GM21390 (cell line): ENCODE measurements around the gene FOXP2.
"Not testable (repeated sequence)": the region's sequence is repeated elsewhere in the genome, so short reads cannot be mapped to it uniquely, and the experiment has no call there.

Experiments used
- ATAC-seq: cut with Tn5 transposase; IDR thresholded peaks from one replicate; pipeline ENCODE4 v1.9.1; 2021; ENCODE audit not compliant: unreplicated experiment

FOXP2 gene

DNA sequence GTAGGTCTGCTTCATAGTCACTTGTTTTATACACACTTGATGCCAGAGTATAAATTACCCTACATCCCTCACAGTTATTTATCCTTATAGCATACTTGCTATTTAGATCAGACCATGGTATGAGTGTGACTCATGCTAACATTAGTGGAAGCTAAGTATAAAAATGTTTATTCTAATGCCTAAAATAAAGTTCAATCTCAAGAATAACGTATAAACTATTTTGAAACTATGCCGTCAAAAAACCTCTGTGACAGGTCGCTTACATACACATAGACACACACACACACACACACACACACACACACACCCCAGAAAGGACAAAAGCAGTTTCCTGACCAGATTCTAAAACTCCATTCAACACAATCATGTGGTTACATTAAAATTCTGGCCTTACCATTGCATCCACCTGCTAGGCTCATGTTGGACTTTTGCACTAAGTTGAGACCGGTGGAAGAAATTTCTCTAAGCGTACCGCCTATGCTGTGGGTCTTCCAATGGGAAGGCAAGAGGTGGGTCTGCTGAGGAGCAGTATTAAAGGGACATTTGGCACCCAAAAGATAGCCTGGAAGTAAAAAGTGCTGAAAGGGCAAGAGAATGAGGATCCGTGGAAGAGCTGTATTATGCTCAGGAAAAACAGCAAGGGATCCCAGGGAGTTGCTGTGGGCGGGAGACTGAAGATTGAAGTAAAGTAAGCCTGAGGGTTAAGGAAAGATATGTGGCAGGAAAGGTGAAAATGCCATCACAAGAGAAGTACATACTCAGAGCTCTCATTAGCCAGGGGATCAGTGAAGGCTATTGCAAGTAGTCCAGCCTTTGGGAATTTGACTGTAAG lies 5.0 kb downstream of the FOXP2 start:
- no peak for ATAC-seq

DNA sequence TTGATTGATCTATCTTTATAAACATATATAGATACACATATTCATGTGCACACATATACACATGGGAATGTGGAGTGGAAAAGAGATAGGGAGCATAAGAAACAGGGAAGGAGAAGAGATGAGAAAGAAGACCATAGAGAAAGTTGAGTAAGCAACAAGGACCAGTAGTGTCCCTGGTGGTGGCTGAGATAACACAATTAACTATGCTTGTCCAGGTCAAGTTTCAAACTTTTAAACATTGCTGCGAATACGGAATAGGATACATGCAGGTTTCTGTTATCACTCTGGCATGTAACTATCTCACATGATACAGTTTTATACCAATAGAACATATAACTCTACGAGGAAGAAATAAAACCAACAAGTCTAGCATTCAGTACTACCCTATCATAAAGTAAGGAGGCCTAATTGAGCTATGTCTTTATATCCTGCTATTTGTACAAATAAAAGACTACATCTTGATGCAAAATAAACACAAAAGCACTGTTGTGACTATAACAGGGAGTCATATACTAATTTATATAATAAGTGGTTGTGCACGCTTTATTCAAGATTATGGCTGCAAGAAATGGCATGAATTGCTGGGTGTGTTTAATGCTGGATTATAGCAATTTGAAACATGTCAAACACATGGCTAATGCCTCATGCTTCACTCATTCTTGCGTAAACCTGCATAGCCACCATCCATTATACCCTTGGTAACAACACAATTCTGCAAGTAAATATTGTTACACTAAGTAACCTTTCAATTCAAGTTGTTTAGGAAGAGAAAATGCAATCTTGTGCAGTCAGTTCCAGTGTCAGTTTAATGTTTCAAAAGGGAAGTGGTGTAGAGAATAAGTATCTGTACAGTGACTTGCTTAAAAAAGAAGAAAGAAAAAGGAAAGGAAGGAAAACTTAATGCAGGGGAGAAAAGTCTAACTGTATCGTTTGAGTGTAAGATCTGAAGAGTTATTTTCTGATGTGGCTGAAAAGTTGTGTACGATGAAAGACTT lies 8.2 kb downstream of the FOXP2 start:
- ATAC-seq: no peak

DNA sequence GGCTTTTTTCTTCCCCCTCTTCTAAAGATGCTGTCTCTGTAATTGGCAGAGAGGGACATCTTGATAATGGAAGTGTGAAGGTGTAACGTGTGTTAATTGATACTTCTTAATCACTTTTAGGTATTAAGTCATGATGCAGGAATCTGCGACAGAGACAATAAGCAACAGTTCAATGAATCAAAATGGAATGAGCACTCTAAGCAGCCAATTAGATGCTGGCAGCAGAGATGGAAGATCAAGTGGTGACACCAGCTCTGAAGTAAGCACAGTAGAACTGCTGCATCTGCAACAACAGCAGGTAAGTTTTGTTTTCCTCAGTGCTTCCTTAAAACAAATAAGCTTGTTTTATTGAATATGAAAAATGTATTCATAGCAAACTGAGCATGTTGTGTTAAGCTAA lies 11.8 kb downstream of the FOXP2 start:
- ATAC-seq: no peak

- no peak for ATAC-seq
These were observed 12.2 kb downstream of the FOXP2 start for GRCh38 chr7:114426824-114427223.

DNA sequence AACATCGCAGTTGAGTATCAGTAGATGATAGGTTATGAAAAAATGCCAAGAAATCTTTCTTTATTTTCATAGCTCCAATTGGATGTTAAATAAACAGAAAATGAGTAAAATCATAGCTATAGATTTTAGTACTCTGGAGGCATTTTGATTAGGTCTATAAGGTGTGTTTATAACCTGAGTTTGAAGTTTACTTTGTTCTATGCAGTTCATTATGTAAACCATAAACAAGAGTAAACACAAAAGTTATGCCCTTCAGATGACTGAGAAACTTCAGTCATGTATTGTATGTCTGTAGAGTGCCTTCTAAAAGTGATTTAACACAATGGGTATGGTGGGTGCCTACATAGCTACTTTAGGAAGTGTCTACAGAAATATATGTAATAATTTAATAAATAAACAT lies 13.6 kb downstream of the FOXP2 start:
- no peak for ATAC-seq

GRCh38 chr7:114431189-114431588 lies 16.6 kb downstream of the FOXP2 start:
- no peak for ATAC-seq

DNA sequence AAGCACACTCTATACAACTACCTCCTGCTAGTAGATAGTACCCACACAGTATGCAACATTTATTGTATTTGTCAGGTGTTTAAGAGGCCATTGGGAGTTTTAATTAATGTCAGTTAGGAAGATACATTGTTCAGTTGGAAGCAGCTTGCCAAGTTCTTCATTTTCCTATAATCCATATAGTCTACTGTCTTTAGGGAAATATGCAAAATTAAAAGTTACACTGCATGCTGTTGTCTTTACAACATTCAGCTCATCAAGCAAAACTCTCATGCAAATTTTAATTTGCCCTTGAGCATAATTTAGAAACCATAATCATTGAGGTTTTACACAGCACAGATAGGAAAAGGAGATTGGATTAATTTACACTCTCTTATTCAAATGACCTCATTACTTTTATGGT lies 17.4 kb downstream of the FOXP2 start:
- no peak for ATAC-seq

- no peak for ATAC-seq
These were observed 18.1 kb downstream of the FOXP2 start for GRCh38 chr7:114432703-114433102.

DNA sequence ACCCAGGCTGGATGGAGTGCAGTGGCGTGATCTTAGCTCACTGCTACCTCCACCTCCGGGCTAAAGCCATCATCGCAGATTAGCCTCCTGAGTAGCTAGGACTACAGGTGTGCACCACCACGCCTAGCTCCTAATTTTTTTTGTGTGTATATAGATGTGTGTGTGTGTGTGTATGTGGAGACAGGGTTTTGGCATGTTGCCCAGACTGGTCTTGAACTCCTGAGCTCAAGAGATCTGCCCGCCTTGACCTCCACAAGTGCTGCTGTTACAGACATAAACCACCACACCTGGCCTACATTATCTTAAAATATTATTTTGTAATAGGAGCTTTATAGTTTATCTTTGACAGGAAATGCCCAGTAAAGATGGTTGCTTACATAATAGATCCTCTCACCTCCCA lies 25.0 kb downstream of the FOXP2 start:
- no peak for ATAC-seq

DNA sequence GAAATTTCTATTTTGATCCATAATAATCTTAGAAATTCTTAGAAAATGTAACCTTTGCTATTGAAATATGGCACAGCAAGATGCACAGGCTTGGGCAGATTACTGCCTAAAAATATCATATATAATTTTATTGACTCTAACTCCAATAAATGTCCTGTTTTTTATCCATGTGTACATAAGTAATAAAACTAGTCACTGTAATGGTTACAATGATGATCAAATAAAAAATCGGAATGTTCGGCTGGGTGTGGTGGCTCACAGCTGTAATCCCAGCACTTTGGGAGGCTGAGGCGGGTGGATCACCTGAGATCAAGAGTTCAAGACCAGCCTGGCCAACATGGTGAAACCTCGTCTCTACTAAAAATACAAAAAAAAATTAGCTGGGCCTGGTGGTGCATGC lies 26.3 kb downstream of the FOXP2 start:
- not testable (repeated sequence) for ATAC-seq

- no peak for ATAC-seq
These were observed 29.6 kb downstream of the FOXP2 start for GRCh38 chr7:114444196-114444595.

DNA sequence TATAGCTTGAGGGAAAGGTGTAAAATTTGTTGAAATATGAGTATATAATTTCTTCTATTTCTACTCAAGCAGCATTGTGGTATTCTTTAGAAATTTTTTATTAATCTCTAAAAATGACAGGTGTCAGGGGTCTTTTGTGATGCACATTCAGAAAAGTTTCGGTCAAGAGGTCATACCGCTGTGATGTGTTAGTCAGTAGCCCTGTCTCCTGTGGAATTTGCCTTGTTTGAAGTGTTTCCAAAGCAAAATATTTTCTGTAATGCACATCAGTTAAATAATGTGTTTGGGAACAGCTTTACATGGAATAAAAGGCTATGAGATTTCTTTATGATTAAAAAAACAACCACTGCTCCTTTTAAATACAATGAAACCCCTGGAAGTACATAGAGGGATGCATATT lies 35.8 kb downstream of the FOXP2 start:
- ATAC-seq: no peak

GRCh38 chr7:114459574-114459973 lies 45.0 kb downstream of the FOXP2 start:
- ATAC-seq: no peak

DNA sequence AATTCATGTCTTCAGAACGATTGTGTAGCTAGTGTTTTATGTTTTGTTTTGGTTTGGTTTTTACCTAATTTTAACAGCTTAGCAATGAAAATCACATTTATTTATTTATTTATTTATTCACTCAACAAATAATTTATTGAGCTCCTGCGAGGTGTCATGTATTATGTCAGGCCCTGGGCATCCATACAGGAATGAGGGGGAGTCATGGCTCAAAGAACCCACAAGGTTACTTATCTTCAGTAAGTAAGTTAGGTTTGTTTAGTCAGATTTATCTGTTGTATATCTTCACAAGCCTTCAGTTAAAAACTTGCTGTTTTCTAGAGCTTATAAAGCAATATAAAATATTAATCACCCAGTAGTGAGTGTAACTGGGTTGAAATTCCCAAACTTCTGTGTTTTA lies 45.4 kb downstream of the FOXP2 start:
- ATAC-seq: no peak

DNA sequence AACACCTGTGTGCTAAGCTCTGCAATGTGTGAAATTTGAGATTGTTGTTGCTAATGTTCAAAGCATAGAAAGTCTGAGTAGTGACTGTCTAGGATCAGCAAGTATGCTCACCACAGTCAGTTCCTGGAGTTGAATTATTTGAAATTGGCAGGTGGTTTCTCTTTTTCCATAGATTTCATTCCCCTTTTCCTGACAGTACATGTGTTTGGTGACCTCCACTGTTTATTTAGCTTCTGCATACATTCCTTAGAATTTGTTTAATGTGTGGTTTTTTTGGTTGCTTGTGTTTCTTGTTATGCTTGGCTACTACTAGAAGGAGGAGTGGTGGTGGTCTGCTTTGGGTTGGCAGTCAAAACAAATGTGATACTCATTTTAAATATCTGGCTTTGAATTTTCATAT lies 52.3 kb downstream of the FOXP2 start:
- no peak for ATAC-seq

GRCh38 chr7:114468844-114469243 lies 54.2 kb downstream of the FOXP2 start:
- ATAC-seq: no peak

DNA sequence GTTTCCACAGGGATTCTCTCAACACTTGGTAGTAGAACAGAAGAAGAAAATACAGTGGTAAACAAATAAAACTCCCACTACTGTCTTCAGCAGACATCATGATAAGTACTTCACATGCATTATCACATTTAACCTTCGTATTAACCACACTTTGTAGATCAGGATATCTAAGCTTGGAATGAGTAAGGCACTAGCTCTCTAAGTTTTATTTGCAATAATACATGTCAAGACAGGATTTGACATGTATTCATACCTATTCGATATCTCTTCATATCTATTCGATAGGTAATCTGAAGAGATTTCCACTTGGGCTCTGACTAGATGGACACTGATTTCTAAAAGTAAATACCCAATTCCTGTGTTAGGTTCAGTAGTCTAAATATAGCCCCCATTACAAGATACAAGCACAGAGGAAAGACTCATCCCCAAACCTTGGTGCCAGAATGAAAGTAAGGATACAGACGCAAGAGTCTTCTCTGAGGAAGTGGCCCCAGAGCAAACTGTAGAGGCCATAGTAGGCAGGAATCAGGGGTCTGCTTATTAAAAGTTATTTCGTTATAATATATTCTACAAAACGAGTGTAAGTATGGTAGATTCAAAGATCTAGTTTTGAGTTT lies 58.4 kb downstream of the FOXP2 start:
- ATAC-seq: no peak

- no peak for ATAC-seq
These were observed 63.8 kb downstream of the FOXP2 start for GRCh38 chr7:114478384-114478783.

GRCh38 chr7:114481999-114482398 lies 67.4 kb downstream of the FOXP2 start:
- ATAC-seq: no peak

GRCh38 chr7:114484226-114484625 lies 69.6 kb downstream of the FOXP2 start:
- ATAC-seq: no peak

DNA sequence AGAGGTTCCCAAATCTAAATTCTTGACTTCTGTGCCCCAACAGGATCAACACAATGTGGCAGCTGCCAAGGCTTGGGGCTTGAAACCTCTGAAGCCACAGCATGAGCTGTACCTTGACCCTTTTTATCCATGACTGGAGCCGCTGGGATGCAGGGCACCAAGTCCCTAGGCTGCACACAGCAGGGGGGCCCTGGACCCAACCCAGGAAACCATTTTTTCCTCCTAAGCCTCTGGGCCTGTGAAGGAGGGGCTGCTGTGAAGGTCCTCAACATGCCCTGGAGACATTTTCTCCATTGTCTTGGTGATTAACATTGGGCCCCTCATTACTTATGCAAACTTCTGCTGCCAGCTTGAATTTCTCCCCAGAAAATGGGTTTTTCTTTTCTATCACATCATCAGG lies 72.6 kb downstream of the FOXP2 start:
- no peak for ATAC-seq

DNA sequence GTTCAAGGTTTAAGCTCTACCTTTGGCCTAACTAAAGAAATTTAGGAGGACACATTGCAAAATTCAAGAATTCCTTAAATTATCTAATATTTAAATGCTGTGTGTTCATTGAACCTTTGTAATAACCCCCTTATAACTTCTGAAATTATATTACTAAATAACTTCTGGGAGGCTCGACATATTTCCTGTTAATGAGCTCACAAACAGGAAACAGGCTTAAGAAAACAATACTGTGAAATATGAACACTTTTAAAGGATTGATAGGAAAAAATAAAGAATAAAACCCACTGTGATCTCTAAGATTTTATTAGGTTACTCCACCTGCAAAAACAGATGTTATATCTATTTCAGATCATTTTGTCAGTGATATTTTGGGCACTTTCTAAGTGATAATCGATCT lies 74.1 kb downstream of the FOXP2 start:
- ATAC-seq: no peak
